ENCODE data around the gene LIN37. TPM values are rescaled to one million over a fixed set of nuclear protein-coding genes. Genes with fewer than 3 reads are reported as not detected.

Gene LIN37
- total and polyA plus RNA-seq, 2 of the 13 experiments (the other 11 are each of a cell fraction or from before 2014, with no cell fraction given), result 6.3 to 8.7 TPM

DNA sequence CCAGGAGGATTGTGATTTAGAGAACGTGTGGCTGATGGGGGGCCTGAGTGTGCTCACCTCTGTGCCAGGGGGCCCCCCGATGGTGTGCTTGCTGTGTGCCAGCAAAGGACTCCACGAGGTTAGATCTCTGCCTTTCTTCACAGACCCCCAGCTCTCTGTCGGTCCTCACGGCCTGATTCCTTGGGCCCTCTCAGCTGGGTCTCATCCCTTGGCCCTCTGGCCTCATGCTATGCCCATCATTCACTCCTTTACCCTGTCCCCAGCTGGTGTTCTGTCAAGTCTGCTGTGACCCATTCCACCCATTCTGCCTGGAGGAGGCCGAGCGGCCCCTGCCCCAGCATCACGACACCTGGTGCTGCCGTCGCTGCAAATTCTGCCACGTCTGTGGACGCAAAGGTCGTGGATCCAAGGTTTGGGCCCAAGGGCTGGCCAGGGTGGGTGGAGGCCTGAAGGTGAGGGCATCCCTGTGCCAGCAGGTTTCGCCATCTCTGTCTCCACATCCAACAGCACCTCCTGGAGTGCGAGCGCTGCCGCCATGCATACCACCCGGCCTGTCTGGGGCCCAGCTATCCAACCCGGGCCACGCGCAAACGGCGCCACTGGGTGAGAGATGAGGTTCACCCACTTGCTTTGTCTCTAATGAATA, 23.0 kb upstream of the LIN37 start:
- FAIRE-seq (no peak), ATAC-seq (no peak), DNase-seq (ENCODE audit: low spot score) (no peak)
- BruUV-seq (replicated peaks), result no TSS peak
- Histone ChIP-seq H3K4me2 (ENCODE audit: low read depth, low read length) (no peak overlapping the region), H3K36me3 (replicated peaks in 1 of 2; ENCODE audit: control insufficient read depth in 1 of 2, insufficient read depth in 2 of 2, low read length in 2 of 2) (peaks cover 66 to 90% of the 10 kb centered on the region in 2 experiments), H3K4me3 (replicated peaks in 1 of 3; ENCODE audit: insufficient read depth in 1 of 3, low read depth in 2 of 3, low read length in 3 of 3) (no peak overlapping the region), H3K4me1 (ENCODE audit: insufficient read depth, low read length) (peaks cover under 1% of the 10 kb centered on the region; the same call in 1 of the 2 replicates), H3K27me3 (ENCODE audit: control insufficient read depth in 1 of 2, insufficient read depth in 2 of 2, low read length in 2 of 2) (no peaks in the 10 kb centered on the region), H2AFZ (ENCODE audit: low read length) (no peak overlapping the region), H3K27ac (ENCODE audit: extremely low read length, insufficient read depth, low read length) (no peak overlapping the region), H4K20me1 (ENCODE audit: insufficient read depth, low read length) (no peaks in the 10 kb centered on the region), H3K9me3 (ENCODE audit: low read length) (no peaks in the 10 kb centered on the region), H3K79me2 (ENCODE audit: insufficient read depth, low read length) (no peaks in the 10 kb centered on the region), H3K9ac (ENCODE audit: insufficient read depth, low read depth, low read length) (no peak overlapping the region)
- 97% methylated on average over 11 of the region's 23 CpGs for WGBS (ENCODE audit: low lambda C conversion rate)
- TF ChIP-seq ZSCAN9 (CRISPR knock-in tag; IDR thresholded peaks at IDR 0.05; ENCODE audit: borderline replicate concordance), result no peak
- TF ChIP-seq AGO2 (optimal IDR thresholded peaks at IDR 0.05; ENCODE audit: low read depth, low read length), result peak; percentile 43
- peak; percentile 49; the same call in 1 of the 2 replicates for TF ChIP-seq RBFOX2 (IDR thresholded peaks at IDR 0.05; ENCODE audit: low read depth, low read length)
- no peak for TF ChIP-seq CBFB (CRISPR knock-in tag; IDR thresholded peaks at IDR 0.05)
- in situ Hi-C loops (cut with HindIII; ENCODE audit: extremely low pct_ligation_motif_present, low pct_unique_long_range_greater_than_20kb) (no loop called here), intact Hi-C loops (cut with micrococcal nuclease; ENCODE audit: unreplicated experiment) (no loop called here)
- ChIA-PET CTCF (ENCODE audit: low intra/inter-chr PET ratio, low total read pairs) (no interaction called here), POLR2A (interaction anchor here (1.6 to 1.7 kb wide), 2 partner anchors 15 kb away, joined by 5 to 8 read pairs; no protein-coding TSS in a partner anchor)

DNA sequence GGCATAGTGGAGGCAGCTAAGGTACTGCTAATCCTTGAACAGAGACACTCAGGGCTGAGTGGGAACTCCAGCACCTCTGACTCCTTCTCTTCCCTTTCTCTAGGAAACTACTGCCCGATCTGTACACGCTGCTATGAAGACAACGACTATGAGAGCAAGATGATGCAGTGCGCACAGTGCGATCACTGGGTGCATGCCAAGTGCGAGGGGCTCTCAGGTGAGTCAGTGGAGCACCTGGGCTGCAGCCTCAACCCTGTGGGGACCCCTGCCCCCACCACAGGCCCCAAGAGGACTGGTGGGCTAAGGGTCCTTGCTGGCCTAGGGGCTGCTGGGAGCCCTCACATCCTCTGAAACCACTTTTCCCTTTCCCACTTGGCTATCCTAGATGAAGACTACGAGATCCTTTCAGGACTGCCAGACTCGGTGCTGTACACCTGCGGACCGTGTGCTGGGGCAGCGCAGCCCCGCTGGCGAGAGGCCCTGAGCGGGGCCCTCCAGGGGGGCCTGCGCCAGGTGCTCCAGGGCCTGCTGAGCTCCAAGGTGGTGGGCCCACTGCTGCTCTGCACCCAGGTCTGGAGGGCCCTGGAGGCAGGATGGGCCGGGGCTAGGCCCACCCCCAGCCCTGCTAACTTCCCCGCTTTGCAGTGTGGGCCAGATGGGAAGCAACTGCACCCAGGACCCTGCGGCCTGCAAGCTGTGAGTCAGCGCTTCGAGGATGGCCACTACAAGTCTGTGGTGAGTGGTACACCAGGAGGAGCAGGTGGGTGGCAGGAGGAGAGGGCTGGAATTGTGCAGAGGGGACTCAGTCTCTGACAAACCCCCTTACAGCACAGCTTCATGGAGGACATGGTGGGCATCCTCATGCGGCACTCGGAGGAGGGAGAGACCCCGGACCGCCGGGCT, 21.1 kb upstream of the LIN37 start:
- no peak for FAIRE-seq
- Histone ChIP-seq H3K27ac (ENCODE audit: extremely low read length, insufficient read depth, low read length) (no peak overlapping the region), H3K79me2 (ENCODE audit: insufficient read depth, low read length) (no peaks in the 10 kb centered on the region), H3K9ac (ENCODE audit: insufficient read depth, low read depth, low read length) (no peak overlapping the region), H3K4me1 (ENCODE audit: insufficient read depth, low read length) (no peaks in the 10 kb centered on the region), H2AFZ (ENCODE audit: low read length) (no peak overlapping the region), H4K20me1 (ENCODE audit: insufficient read depth, low read length) (no peaks in the 10 kb centered on the region), H3K4me2 (ENCODE audit: low read depth, low read length) (no peak overlapping the region), H3K36me3 (replicated peaks in 1 of 2; ENCODE audit: control insufficient read depth in 1 of 2, insufficient read depth in 2 of 2, low read length in 2 of 2) (peaks cover 66 to 97% of the 10 kb centered on the region in 2 experiments), H3K4me3 (replicated peaks in 1 of 3; ENCODE audit: insufficient read depth in 1 of 3, low read depth in 2 of 3, low read length in 3 of 3) (no peak overlapping the region), H3K27me3 (ENCODE audit: control insufficient read depth in 1 of 2, insufficient read depth in 2 of 2, low read length in 2 of 2) (no peaks in the 10 kb centered on the region), H3K9me3 (ENCODE audit: low read length) (no peaks in the 10 kb centered on the region)
- no peak for ATAC-seq
- DNase-seq (ENCODE audit: low spot score), result no peak
- BruUV-seq (replicated peaks), result no TSS peak
- CTCF ChIA-PET (ENCODE audit: low intra/inter-chr PET ratio, low total read pairs), result no interaction called here
- TF ChIP-seq ZZZ3 (CRISPR knock-in tag; IDR thresholded peaks at IDR 0.05; ENCODE audit: borderline replicate concordance) (no peak), RBFOX2 (IDR thresholded peaks at IDR 0.05; ENCODE audit: low read depth, low read length) (peak; percentile 51; the same call in 1 of the 2 replicates)
- TF ChIP-seq, protein P1, sequence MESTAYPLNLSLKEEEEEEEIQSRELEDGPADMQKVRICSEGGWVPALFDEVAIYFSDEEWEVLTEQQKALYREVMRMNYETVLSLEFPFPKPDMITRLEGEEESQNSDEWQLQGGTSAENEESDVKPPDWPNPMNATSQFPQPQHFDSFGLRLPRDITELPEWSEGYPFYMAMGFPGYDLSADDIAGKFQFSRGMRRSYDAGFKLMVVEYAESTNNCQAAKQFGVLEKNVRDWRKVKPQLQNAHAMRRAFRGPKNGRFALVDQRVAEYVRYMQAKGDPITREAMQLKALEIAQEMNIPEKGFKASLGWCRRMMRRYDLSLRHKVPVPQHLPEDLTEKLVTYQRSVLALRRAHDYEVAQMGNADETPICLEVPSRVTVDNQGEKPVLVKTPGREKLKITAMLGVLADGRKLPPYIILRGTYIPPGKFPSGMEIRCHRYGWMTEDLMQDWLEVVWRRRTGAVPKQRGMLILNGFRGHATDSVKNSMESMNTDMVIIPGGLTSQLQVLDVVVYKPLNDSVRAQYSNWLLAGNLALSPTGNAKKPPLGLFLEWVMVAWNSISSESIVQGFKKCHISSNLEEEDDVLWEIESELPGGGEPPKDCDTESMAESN (CRISPR knock-in tag; conservative IDR thresholded peaks at IDR 0.05), result no peak
- intact Hi-C loops (cut with micrococcal nuclease; ENCODE audit: unreplicated experiment) (no loop called here), in situ Hi-C loops (cut with HindIII; ENCODE audit: extremely low pct_ligation_motif_present, low pct_unique_long_range_greater_than_20kb) (no loop called here)
- POLR2A ChIA-PET, result interaction anchor here (0.5 to 1.7 kb wide), 3 partner anchors 13 to 200 kb away, joined by 3 to 8 read pairs (median 7); no protein-coding TSS in a partner anchor
- WGBS (ENCODE audit: low lambda C conversion rate), result 96% methylated on average over 16 of the region's 25 CpGs
